ENCODE data around the gene ACSM3.

ACSM3 gene

DNA sequence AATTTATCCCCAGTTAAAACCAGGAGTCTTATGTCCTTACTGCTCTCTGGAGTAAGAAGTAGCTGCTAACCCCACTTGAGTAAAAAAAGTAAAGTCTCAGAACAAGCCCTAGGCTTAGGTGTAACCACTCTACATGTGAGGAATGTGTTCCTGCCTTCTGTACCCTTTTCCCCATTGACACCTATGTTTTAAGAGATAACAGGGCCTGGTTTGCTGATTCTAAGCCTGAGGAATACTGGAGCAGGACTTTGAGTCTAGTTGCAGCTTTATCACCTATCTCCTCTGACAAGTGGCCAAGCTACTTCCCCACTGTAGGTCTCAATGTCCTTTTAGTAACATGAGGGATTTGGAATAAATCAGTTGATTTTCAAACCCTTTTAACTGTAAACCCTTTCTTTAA lies 82.7 kb downstream of the ACSM3 start:
- H3K4me3 ChIP-seq (ENCODE audit: low read depth, low read length) = no peak overlapping the region
- DNase-seq (ENCODE audit: low read depth, low spot score) = no peak
- TF ChIP-seq, protein P1, sequence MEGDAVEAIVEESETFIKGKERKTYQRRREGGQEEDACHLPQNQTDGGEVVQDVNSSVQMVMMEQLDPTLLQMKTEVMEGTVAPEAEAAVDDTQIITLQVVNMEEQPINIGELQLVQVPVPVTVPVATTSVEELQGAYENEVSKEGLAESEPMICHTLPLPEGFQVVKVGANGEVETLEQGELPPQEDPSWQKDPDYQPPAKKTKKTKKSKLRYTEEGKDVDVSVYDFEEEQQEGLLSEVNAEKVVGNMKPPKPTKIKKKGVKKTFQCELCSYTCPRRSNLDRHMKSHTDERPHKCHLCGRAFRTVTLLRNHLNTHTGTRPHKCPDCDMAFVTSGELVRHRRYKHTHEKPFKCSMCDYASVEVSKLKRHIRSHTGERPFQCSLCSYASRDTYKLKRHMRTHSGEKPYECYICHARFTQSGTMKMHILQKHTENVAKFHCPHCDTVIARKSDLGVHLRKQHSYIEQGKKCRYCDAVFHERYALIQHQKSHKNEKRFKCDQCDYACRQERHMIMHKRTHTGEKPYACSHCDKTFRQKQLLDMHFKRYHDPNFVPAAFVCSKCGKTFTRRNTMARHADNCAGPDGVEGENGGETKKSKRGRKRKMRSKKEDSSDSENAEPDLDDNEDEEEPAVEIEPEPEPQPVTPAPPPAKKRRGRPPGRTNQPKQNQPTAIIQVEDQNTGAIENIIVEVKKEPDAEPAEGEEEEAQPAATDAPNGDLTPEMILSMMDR (IDR thresholded peaks at IDR 0.05; ENCODE audit: insufficient read depth, low read length, missing control alignments) = no peak
- ChIA-PET POLR2A (interaction anchor here (0.6 kb wide), 1 partner anchor 52 kb away, joined by 4 read pairs; no protein-coding TSS in a partner anchor), CTCF (interaction anchor here (1.2 to 9.5 kb wide), 6 partner anchors 14 to 311 kb away, joined by 3 to 135 read pairs (median 8); no protein-coding TSS in a partner anchor)
